ENCODE results near the gene CHI3L1.

GRCh38 chr1:203210988-203211387 is 24.5 kb upstream of the CHI3L1 start:
- no peak for TF ChIP-seq RAD21 (IDR thresholded peaks at IDR 0.05)
- no peak for TF ChIP-seq TAF1 (conservative IDR thresholded peaks at IDR 0.05)
- no peak for TF ChIP-seq CTCF (IDR thresholded peaks at IDR 0.05; ENCODE audit: low read depth, low read length, missing input control)
- TF ChIP-seq REST (IDR thresholded peaks at IDR 0.05), result no peak
- no peak for TF ChIP-seq ATF3 (IDR thresholded peaks at IDR 0.05)
- TF ChIP-seq FOXA1 (IDR thresholded peaks at IDR 0.05), result no peak
- TF ChIP-seq SP1 (IDR thresholded peaks at IDR 0.05), result no peak
- no peak for TF ChIP-seq ZBTB33 (IDR thresholded peaks at IDR 0.05)
- TF ChIP-seq MAX (IDR thresholded peaks at IDR 0.05), result no peak
- no peak for TF ChIP-seq JUND (IDR thresholded peaks at IDR 0.05)
- no peak for TF ChIP-seq YY1 (IDR thresholded peaks at IDR 0.05)
- no peak for TF ChIP-seq GABPA (IDR thresholded peaks at IDR 0.05 in 1 of 2, conservative IDR thresholded peaks at IDR 0.05 in 1 of 2)
- no peak for TF ChIP-seq HNF4G (IDR thresholded peaks at IDR 0.05)
- no peak for TF ChIP-seq NR2F2 (IDR thresholded peaks at IDR 0.05)
